ENCODE measurements around the gene CDCA4. TPM values are rescaled to one million over a fixed set of nuclear protein-coding genes. Genes with fewer than 3 reads are reported as not detected.

The CDCA4 gene
- total RNA-seq, 1 donor from 2014 or later, result 64.6 TPM

Other genes starting within 250 kb of the CDCA4 start
- 133 and 143 TPM in 2 replicates for gene AKT1, start 225.3 kb downstream of the CDCA4 start, total RNA-seq
- gene ZBTB42, start 220.0 kb downstream of the CDCA4 start, total RNA-seq, result 4.9 and 5.5 TPM in 2 replicates
- 8.3 and 9.0 TPM in 2 replicates for gene CEP170B, start 155.8 kb downstream of the CDCA4 start, total RNA-seq
- gene PLD4, start 96.2 kb downstream of the CDCA4 start, total RNA-seq, result 0.07 and 0.21 TPM in 2 replicates
- gene AHNAK2, start 42.7 kb downstream of the CDCA4 start, total RNA-seq, result 0.02 TPM in 2 replicates
- 2.4 and 2.5 TPM in 2 replicates for gene CLBA1, start 35.3 kb downstream of the CDCA4 start, total RNA-seq
- 25.8 and 31.5 TPM in 2 replicates for gene GPR132, start 44.3 kb upstream of the CDCA4 start, total RNA-seq
- 9.7 and 11.2 TPM in 2 replicates for gene JAG2, start 147.7 kb upstream of the CDCA4 start, total RNA-seq
- gene NUDT14, start 160.2 kb upstream of the CDCA4 start, total RNA-seq, result 8.3 and 9.1 TPM in 2 replicates
- gene BTBD6, start 227.4 kb upstream of the CDCA4 start, total RNA-seq, result 39.8 and 40.1 TPM in 2 replicates